Liver (tissue), 3 donors: Measurements from ENCODE around the gene SLC16A6.

ENCODE experiments used
- CTCF ChIP-seq: fragments of 150-350 bp; IDR thresholded peaks from 2 replicates; pipeline ENCODE4 v1.5.1; 2017; ENCODE audit warnings: improper control_type of control experiment, low read depth, low read length; ENCODE audit not compliant: missing input control
- EGR1 ChIP-seq, 2 donors: IDR thresholded peaks; 2 replicates each; pipeline ENCODE4 v1.6.1; 2016 to 2018; ENCODE audit warnings: antibody characterized with exemption in 2 of 2, low read depth in 2 of 2
- GABPA ChIP-seq, 2 donors: IDR thresholded peaks in 1 of 2; conservative IDR thresholded peaks in 1 of 2; 2 replicates each; pipeline ENCODE4 v1.6.1; 2016; ENCODE audit warnings: antibody characterized with exemption in 2 of 2, mild to moderate bottlenecking in 1 of 2, moderate library complexity in 1 of 2
- HNF4G ChIP-seq: IDR thresholded peaks from 2 replicates; pipeline ENCODE4 v1.6.1; 2016; ENCODE audit warnings: antibody characterized with exemption
- JUND ChIP-seq, 2 donors: IDR thresholded peaks; 2 replicates each; pipeline ENCODE4 v1.6.1; 2016; ENCODE audit warnings: antibody characterized with exemption in 2 of 2
- MAX ChIP-seq: IDR thresholded peaks from 2 replicates; pipeline ENCODE4 v1.6.1; 2016; ENCODE audit warnings: antibody characterized with exemption
- NR2F2 ChIP-seq: IDR thresholded peaks from 2 replicates; pipeline ENCODE4 v1.6.1; 2016; ENCODE audit warnings: antibody characterized with exemption
- RAD21 ChIP-seq, 2 donors: IDR thresholded peaks; 2 replicates each; pipeline ENCODE4 v1.6.1; 2016; ENCODE audit warnings: antibody characterized with exemption in 2 of 2, mild to moderate bottlenecking in 2 of 2
- REST ChIP-seq: IDR thresholded peaks from 2 replicates; pipeline ENCODE4 v1.6.1; 2016; ENCODE audit warnings: antibody characterized with exemption, mild to moderate bottlenecking
- RXRA ChIP-seq, 2 donors: IDR thresholded peaks; 2 replicates each; pipeline ENCODE4 v1.6.1; 2017 to 2018; ENCODE audit warnings: antibody characterized with exemption in 2 of 2, mild to moderate bottlenecking in 1 of 2
- SP1 ChIP-seq: IDR thresholded peaks from 2 replicates; pipeline ENCODE4 v1.6.1; 2018; ENCODE audit warnings: antibody characterized with exemption, mild to moderate bottlenecking
- TAF1 ChIP-seq: conservative IDR thresholded peaks from 2 replicates; pipeline ENCODE4 v1.6.1; 2016; ENCODE audit warnings: antibody characterized with exemption, mild to moderate bottlenecking
- YY1 ChIP-seq: IDR thresholded peaks from 2 replicates; pipeline ENCODE4 v1.6.1; 2016; ENCODE audit warnings: antibody characterized with exemption, mild to moderate bottlenecking
- ZBTB33 ChIP-seq: IDR thresholded peaks from 2 replicates; pipeline ENCODE4 v1.6.1; 2016; ENCODE audit warnings: antibody characterized with exemption
- donor health status: healthy.
- donor health status: healthy.

- TF ChIP-seq CTCF (no peak), REST (no peak), MAX (no peak), EGR1 (IDR thresholded peaks at IDR 0.05; ENCODE audit: low read depth in 2 of 2) (no peak), RAD21 (IDR thresholded peaks at IDR 0.05) (no peak), YY1 (no peak), NR2F2 (no peak), JUND (IDR thresholded peaks at IDR 0.05) (no peak), TAF1 (no peak), SP1 (no peak), RXRA (IDR thresholded peaks at IDR 0.05) (no peak), ZBTB33 (no peak), GABPA (IDR thresholded peaks at IDR 0.05 in 1 of 2, conservative IDR thresholded peaks at IDR 0.05 in 1 of 2) (no peak), HNF4G (no peak)
Observed at GRCh38 chr17:68292689-68293040, 1.7 kb upstream of the SLC16A6 start.
